ENCODE measurements around the gene ATOSA. TPM values are rescaled to one million over a fixed set of nuclear protein-coding genes. Genes with fewer than 3 reads are reported as not detected.

Gene ATOSA
- total RNA-seq, 1 donor from 2014 or later: 43.7 TPM

DNA sequence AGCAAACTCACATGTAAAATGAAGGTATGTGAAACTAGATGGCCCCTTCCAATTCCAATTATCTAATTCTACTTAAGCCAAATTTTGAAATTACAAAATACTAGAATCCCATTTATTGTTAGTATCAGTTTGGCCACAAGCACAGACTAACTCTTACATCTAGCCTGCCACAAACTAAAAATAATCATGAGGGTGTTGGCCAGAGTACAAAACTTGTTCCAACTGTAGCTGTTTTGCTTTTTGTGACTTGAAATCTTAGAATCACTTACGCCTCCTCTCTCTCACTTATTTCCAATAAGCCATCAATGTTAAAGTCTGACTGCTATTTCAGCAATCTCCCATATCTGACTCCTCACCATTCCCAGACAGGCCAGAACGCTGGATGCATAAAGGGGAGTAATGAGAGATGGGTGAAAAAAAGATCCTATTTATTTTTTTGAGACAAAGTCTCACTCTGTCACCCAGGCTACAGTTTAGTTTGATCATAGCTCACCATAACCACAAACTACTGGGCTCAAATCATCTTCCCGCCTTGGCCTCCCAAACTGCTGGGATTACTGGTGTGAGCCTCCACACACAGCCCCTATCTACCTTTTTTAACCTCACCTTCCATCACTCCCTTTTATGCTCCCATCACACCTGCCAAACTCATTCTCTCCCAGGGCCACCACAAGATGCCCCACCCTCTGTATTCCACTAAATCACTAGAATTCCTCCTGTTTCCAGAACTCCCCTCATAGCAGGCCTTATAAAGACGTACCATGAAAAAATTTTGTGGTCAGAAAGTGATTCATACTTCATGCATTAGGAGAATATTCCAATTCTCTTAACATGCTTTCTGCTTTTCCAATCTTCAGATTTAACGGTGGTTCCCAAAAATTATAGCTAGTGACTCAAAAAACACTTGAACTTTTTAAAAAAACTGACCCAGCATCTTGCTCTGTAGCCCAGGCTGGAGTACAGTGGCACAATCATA lies 36.5 kb downstream of the ATOSA start:
- Mint-ChIP-seq H3K27ac (peak overlapping the region; percentile 0), H3K27me3 (ENCODE audit: low read depth) (no peaks in the 10 kb centered on the region), H3K4me1 (peaks cover 3% of the 10 kb centered on the region), H3K36me3 (peaks cover 6% of the 10 kb centered on the region), H3K4me3 (no peak overlapping the region), H3K9me3 (no peaks in the 10 kb centered on the region)
- no peak for DNase-seq (ENCODE audit: low spot score in 2 of 2, unreplicated experiment in 2 of 2)
- TF ChIP-seq, protein P1, sequence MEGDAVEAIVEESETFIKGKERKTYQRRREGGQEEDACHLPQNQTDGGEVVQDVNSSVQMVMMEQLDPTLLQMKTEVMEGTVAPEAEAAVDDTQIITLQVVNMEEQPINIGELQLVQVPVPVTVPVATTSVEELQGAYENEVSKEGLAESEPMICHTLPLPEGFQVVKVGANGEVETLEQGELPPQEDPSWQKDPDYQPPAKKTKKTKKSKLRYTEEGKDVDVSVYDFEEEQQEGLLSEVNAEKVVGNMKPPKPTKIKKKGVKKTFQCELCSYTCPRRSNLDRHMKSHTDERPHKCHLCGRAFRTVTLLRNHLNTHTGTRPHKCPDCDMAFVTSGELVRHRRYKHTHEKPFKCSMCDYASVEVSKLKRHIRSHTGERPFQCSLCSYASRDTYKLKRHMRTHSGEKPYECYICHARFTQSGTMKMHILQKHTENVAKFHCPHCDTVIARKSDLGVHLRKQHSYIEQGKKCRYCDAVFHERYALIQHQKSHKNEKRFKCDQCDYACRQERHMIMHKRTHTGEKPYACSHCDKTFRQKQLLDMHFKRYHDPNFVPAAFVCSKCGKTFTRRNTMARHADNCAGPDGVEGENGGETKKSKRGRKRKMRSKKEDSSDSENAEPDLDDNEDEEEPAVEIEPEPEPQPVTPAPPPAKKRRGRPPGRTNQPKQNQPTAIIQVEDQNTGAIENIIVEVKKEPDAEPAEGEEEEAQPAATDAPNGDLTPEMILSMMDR (IDR thresholded peaks at IDR 0.05; ENCODE audit: unreplicated experiment): no peak

DNA sequence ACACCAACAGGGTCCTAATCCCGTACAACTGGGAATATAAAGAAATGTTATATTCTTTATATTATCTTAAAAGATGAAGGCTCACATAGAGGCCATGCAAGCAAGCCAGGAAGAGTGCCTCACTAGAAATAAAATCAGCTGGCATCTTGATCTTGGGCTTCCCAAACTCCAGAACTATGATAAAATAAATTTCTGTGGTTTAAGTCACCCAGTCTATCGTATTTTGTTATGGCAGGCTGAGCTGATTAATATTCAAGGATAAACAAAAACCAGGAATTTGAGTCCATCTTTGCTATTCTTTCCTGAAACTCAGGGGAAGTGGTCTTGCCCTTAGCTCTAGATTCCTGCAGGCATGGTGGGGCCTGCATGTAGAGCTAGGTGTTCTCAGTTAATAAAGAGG lies 42.7 kb downstream of the ATOSA start:
- Mint-ChIP-seq H3K27ac (no peak overlapping the region), H3K9me3 (peaks cover 4% of the 10 kb centered on the region), H3K27me3 (ENCODE audit: low read depth) (no peaks in the 10 kb centered on the region), H3K4me1 (peaks cover 6% of the 10 kb centered on the region), H3K36me3 (peaks cover 8% of the 10 kb centered on the region), H3K4me3 (no peak overlapping the region)
- DNase-seq (ENCODE audit: low spot score in 2 of 2, unreplicated experiment in 2 of 2): no peak
- TF ChIP-seq, protein P1 (IDR thresholded peaks at IDR 0.05; ENCODE audit: unreplicated experiment): no peak

DNA sequence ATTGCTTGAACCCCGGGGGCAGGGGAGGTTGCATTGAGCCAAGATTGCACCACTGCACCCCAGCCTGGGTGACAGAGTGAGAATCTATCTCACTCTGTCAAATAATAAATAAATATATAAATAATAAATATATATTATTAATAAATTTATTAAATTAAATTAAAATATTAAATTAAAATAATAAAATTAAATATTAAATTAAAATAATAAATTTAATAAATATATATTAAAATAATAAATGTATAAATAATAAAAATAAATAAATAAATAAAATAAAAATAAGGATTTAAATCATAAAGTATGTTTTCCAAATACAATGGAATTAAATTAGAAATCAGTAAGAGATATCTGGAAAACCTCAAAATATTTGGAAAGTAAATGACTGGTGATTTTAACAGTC lies 43.3 kb downstream of the ATOSA start:
- peaks cover 4% of the 10 kb centered on the region for H3K9me3 Mint-ChIP-seq
- TF ChIP-seq, protein P1 (IDR thresholded peaks at IDR 0.05; ENCODE audit: unreplicated experiment): no peak
- no peak for DNase-seq (ENCODE audit: low spot score in 2 of 2, unreplicated experiment in 2 of 2)
- H3K4me1 Mint-ChIP-seq: peaks cover 3% of the 10 kb centered on the region
- no peaks in the 10 kb centered on the region for H3K27me3 Mint-ChIP-seq (ENCODE audit: low read depth)
- no peak overlapping the region for H3K4me3 Mint-ChIP-seq
- peaks cover 8% of the 10 kb centered on the region for H3K36me3 Mint-ChIP-seq
- no peak overlapping the region for H3K27ac Mint-ChIP-seq

Other genes with a start within 250 kb of the ATOSA start
- gene MYO5A, start 150.5 kb downstream of the ATOSA start, total RNA-seq: 13.7 to 15.3 TPM (median 14.4 TPM) in 3 replicates
- gene ARPP19, start 110.4 kb downstream of the ATOSA start, total RNA-seq: 144 to 152 TPM (median 146 TPM) in 3 replicates
- 0.18 TPM in 1 of 3 replicates, not detected in the others for gene ONECUT1, start 110.9 kb upstream of the ATOSA start, total RNA-seq

Data from mesothelial cell of epicardium (in vitro differentiated cells).